NCI-H524 (cell line): ENCODE data around the gene SLC35F3.
"Not testable (repeated sequence)": the region's sequence is repeated elsewhere in the genome, so short reads cannot be mapped to it uniquely, and the experiment has no call there.

ENCODE experiments used
- DNase-seq, 2 experiments: peaks; one replicate each; lab custom pipeline; 2025; lab: John Stamatoyannopoulos, UW

Gene SLC35F3

GRCh38 chr1:234106032-234106431, 201.6 kb downstream of the SLC35F3 start:
- DNase-seq, result no peak

GRCh38 chr1:234107416-234108021, 203.0 kb downstream of the SLC35F3 start:
- DNase-seq, result no peak

- DNase-seq, result no peak
Observed at GRCh38 chr1:234108921-234109320, 204.4 kb downstream of the SLC35F3 start.

- DNase-seq, result no peak
Observed at GRCh38 chr1:234109840-234110239, 205.4 kb downstream of the SLC35F3 start.

- peak; percentile 34 to 70 for DNase-seq
Observed at GRCh38 chr1:234111458-234112142, 207.1 kb downstream of the SLC35F3 start.

- DNase-seq, result peak; percentile 5 to 71
Observed at GRCh38 chr1:234114648-234115307, 210.3 kb downstream of the SLC35F3 start.

- no peak for DNase-seq
Observed at GRCh38 chr1:234118911-234119310, 214.4 kb downstream of the SLC35F3 start.

GRCh38 chr1:234119431-234119830, 215.0 kb downstream of the SLC35F3 start:
- DNase-seq, result no peak

GRCh38 chr1:234120327-234120944, 216.0 kb downstream of the SLC35F3 start:
- no peak for DNase-seq

GRCh38 chr1:234121659-234122058, 217.2 kb downstream of the SLC35F3 start:
- DNase-seq, result not testable (repeated sequence)

GRCh38 chr1:234122571-234122970, 218.1 kb downstream of the SLC35F3 start:
- DNase-seq, result not testable (repeated sequence)

GRCh38 chr1:234123867-234124266, 219.4 kb downstream of the SLC35F3 start:
- DNase-seq, result no peak

GRCh38 chr1:234125283-234125682, 220.8 kb downstream of the SLC35F3 start:
- DNase-seq, result peak; percentile 72 to 87

GRCh38 chr1:234125714-234126113, 221.2 kb downstream of the SLC35F3 start:
- DNase-seq, result no peak

- DNase-seq, result no peak
Observed at GRCh38 chr1:234127026-234127671, 222.7 kb downstream of the SLC35F3 start.

- no peak for DNase-seq
Observed at GRCh38 chr1:234132795-234133194, 228.3 kb downstream of the SLC35F3 start.

- DNase-seq, result no peak
Observed at GRCh38 chr1:234134878-234135277, 230.4 kb downstream of the SLC35F3 start.

GRCh38 chr1:234135501-234135900, 231.0 kb downstream of the SLC35F3 start:
- peak in 1 of 2 experiments; percentile 11 for DNase-seq

GRCh38 chr1:234136073-234136472, 231.6 kb downstream of the SLC35F3 start:
- DNase-seq, result no peak

GRCh38 chr1:234139966-234140365, 235.5 kb downstream of the SLC35F3 start:
- no peak for DNase-seq

GRCh38 chr1:234140388-234140787, 235.9 kb downstream of the SLC35F3 start:
- DNase-seq, result no peak

GRCh38 chr1:234141006-234141405, 236.5 kb downstream of the SLC35F3 start:
- no peak for DNase-seq
